Mucosa of rectum (tissue), 2 donors: ENCODE measurements around the gene LRSAM1.

Source experiments
- H3K27ac ChIP-seq, 2 donors: one replicate each; pipeline ENCODE4 v1.7.0; 2013; ENCODE audit warnings: inconsistent platforms in 2 of 2, low read depth in 2 of 2, low read length in 2 of 2
- H3K27me3 ChIP-seq, 2 donors: one replicate each; pipeline ENCODE4 v1.7.0; 2013; ENCODE audit warnings: low read length in 2 of 2; ENCODE audit not compliant: control insufficient read depth in 2 of 2, insufficient read depth in 2 of 2
- H3K36me3 ChIP-seq, 2 donors: one replicate each; pipeline ENCODE4 v1.7.0; 2013; ENCODE audit warnings: low read length in 2 of 2; ENCODE audit not compliant: control insufficient read depth in 2 of 2, insufficient read depth in 2 of 2
- H3K4me1 ChIP-seq, 2 donors: one replicate each; pipeline ENCODE4 v1.7.0; 2013; ENCODE audit warnings: low read length in 2 of 2, mild to moderate bottlenecking in 1 of 2; ENCODE audit not compliant: control insufficient read depth in 2 of 2, insufficient read depth in 2 of 2
- H3K4me3 ChIP-seq, 2 donors: one replicate each; pipeline ENCODE4 v1.7.0; 2013; ENCODE audit warnings: low read length in 2 of 2
- H3K9ac ChIP-seq, 2 donors: one replicate each; pipeline ENCODE4 v1.7.0; 2013; ENCODE audit warnings: low read length in 2 of 2, low read depth in 1 of 2, mild to moderate bottlenecking in 1 of 2
- H3K9me3 ChIP-seq, 2 donors: one replicate each; pipeline ENCODE4 v1.7.0; 2013; ENCODE audit warnings: low read length in 2 of 2; ENCODE audit not compliant: control insufficient read depth in 2 of 2
- donor health status: healthy.
- donor health status: Normal muscosa, but diverticular disease.

Gene LRSAM1

GRCh38 chr9:127495884-127496555 lies 44.7 kb downstream of the LRSAM1 start:
- H3K9ac ChIP-seq: peak overlapping the region; percentile 56 to 58
- no peak overlapping the region for H3K4me3 ChIP-seq
- H3K36me3 ChIP-seq: peaks cover 19 to 24% of the 10 kb centered on the region in 2 donors
- H3K27ac ChIP-seq: peak overlapping the region; percentile 69 to 82
- no peaks in the 10 kb centered on the region for H3K9me3 ChIP-seq
- no peaks in the 10 kb centered on the region for H3K27me3 ChIP-seq
- peaks cover 8 to 13% of the 10 kb centered on the region in 2 donors for H3K4me1 ChIP-seq

- Histone ChIP-seq H3K4me3 (no peak overlapping the region), H3K4me1 (peaks cover 8 to 13% of the 10 kb centered on the region in 2 donors), H3K9me3 (no peaks in the 10 kb centered on the region), H3K9ac (no peak overlapping the region), H3K36me3 (peaks cover 19 to 27% of the 10 kb centered on the region in 2 donors), H3K27ac (no peak overlapping the region), H3K27me3 (no peaks in the 10 kb centered on the region)
These were observed 45.7 kb downstream of the LRSAM1 start for GRCh38 chr9:127496974-127497373.

- Histone ChIP-seq H3K4me3 (no peak overlapping the region), H3K9ac (no peak overlapping the region), H3K27me3 (no peaks in the 10 kb centered on the region), H3K36me3 (peaks cover 19 to 27% of the 10 kb centered on the region in 2 donors), H3K27ac (no peak overlapping the region), H3K4me1 (peaks cover 8 to 13% of the 10 kb centered on the region in 2 donors), H3K9me3 (no peaks in the 10 kb centered on the region)
These were observed 46.5 kb downstream of the LRSAM1 start for GRCh38 chr9:127497656-127498290.

GRCh38 chr9:127498298-127498697 lies 47.0 kb downstream of the LRSAM1 start:
- Histone ChIP-seq H3K9ac (no peak overlapping the region), H3K9me3 (no peaks in the 10 kb centered on the region), H3K4me1 (peaks cover 8 to 13% of the 10 kb centered on the region in 2 donors), H3K27me3 (no peaks in the 10 kb centered on the region), H3K27ac (no peak overlapping the region), H3K4me3 (no peak overlapping the region), H3K36me3 (peaks cover 16 to 27% of the 10 kb centered on the region in 2 donors)

DNA sequence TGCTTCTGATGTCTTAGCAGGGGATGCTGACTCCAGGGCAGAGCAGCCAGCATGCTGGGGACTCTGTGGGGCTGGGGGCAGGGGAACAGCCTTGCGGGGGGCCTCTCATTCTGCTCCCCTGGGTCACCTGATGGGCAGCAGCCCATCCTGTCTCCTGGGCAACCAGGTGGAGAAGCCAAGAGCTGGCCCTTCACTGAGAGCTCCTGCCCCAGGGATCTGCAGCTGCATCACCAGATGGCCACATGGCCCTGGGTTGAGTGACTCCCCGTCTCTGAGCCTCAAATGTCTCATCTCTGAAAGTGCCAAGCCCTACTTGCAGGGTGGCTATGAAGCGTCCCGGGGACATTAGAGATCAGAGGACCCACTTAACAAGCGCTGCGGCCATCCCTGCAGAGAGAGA lies 49.1 kb downstream of the LRSAM1 start:
- peaks cover 20 to 26% of the 10 kb centered on the region in 2 donors for H3K36me3 ChIP-seq
- no peaks in the 10 kb centered on the region for H3K9me3 ChIP-seq
- no peak overlapping the region for H3K4me3 ChIP-seq
- no peak overlapping the region for H3K27ac ChIP-seq
- no peak overlapping the region for H3K9ac ChIP-seq
- H3K27me3 ChIP-seq: no peaks in the 10 kb centered on the region
- H3K4me1 ChIP-seq: peaks cover 6 to 10% of the 10 kb centered on the region in 2 donors

DNA sequence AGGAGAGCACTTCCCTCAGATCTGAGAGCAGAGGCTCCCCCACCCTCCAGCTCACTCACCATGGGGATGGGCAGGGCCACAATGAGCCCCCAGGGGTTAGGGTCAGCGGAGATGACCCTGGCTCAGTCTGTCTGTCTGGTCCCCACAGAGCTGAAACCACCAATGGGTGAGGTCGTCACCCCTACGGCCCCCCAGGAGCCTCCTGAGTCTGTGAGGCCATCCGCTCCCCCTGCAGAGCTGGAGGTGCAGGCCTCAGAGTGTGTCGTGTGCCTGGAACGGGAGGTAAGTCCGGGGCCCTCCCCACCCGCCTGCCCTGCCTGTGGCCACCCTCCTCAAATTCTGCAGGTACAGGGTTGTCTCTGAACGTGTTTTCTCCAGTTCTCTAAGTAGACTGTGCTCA lies 49.6 kb downstream of the LRSAM1 start:
- no peak overlapping the region for H3K9ac ChIP-seq
- H3K4me1 ChIP-seq: peaks cover 3 to 6% of the 10 kb centered on the region in 2 donors
- H3K9me3 ChIP-seq: no peaks in the 10 kb centered on the region
- no peak overlapping the region for H3K4me3 ChIP-seq
- H3K36me3 ChIP-seq: peaks cover 19 to 24% of the 10 kb centered on the region in 2 donors
- H3K27ac ChIP-seq: no peak overlapping the region
- no peaks in the 10 kb centered on the region for H3K27me3 ChIP-seq

- no peak overlapping the region for H3K4me3 ChIP-seq
- no peaks in the 10 kb centered on the region for H3K27me3 ChIP-seq
- no peak overlapping the region for H3K27ac ChIP-seq
- H3K9ac ChIP-seq: no peak overlapping the region
- H3K9me3 ChIP-seq: no peaks in the 10 kb centered on the region
- H3K4me1 ChIP-seq: no peaks in the 10 kb centered on the region
- peaks cover 22 to 24% of the 10 kb centered on the region in 2 donors for H3K36me3 ChIP-seq
These were observed 50.6 kb downstream of the LRSAM1 start for GRCh38 chr9:127501821-127502343.

GRCh38 chr9:127502706-127503378 lies 51.5 kb downstream of the LRSAM1 start:
- Histone ChIP-seq H3K27ac (no peak overlapping the region), H3K9me3 (no peaks in the 10 kb centered on the region), H3K9ac (no peak overlapping the region), H3K27me3 (no peaks in the 10 kb centered on the region), H3K4me3 (no peak overlapping the region), H3K36me3 (peaks cover 20 to 28% of the 10 kb centered on the region in 2 donors), H3K4me1 (no peaks in the 10 kb centered on the region)

GRCh38 chr9:127503379-127503921 lies 52.1 kb downstream of the LRSAM1 start:
- H3K27ac ChIP-seq: no peak overlapping the region
- H3K9me3 ChIP-seq: no peaks in the 10 kb centered on the region
- H3K4me1 ChIP-seq: no peaks in the 10 kb centered on the region
- H3K36me3 ChIP-seq: peaks cover 23 to 31% of the 10 kb centered on the region in 2 donors
- no peaks in the 10 kb centered on the region for H3K27me3 ChIP-seq
- no peak overlapping the region for H3K4me3 ChIP-seq
- H3K9ac ChIP-seq: no peak overlapping the region
